GOT3 (cell line): ENCODE measurements around the gene SPTY2D1.
"Not testable (repeated sequence)": the region's sequence is repeated elsewhere in the genome, so short reads cannot be mapped to it uniquely, and the experiment has no call there.

Experiments
- DNase-seq: peaks from one replicate; lab custom pipeline; 2025; ENCODE audit warnings: mixed read lengths; lab: John Stamatoyannopoulos, UW

The SPTY2D1 gene, protein sequence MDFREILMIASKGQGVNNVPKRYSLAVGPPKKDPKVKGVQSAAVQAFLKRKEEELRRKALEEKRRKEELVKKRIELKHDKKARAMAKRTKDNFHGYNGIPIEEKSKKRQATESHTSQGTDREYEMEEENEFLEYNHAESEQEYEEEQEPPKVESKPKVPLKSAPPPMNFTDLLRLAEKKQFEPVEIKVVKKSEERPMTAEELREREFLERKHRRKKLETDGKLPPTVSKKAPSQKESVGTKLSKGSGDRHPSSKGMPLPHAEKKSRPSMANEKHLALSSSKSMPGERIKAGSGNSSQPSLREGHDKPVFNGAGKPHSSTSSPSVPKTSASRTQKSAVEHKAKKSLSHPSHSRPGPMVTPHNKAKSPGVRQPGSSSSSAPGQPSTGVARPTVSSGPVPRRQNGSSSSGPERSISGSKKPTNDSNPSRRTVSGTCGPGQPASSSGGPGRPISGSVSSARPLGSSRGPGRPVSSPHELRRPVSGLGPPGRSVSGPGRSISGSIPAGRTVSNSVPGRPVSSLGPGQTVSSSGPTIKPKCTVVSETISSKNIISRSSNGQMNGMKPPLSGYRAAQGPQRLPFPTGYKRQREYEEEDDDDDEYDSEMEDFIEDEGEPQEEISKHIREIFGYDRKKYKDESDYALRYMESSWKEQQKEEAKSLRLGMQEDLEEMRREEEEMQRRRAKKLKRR

DNA sequence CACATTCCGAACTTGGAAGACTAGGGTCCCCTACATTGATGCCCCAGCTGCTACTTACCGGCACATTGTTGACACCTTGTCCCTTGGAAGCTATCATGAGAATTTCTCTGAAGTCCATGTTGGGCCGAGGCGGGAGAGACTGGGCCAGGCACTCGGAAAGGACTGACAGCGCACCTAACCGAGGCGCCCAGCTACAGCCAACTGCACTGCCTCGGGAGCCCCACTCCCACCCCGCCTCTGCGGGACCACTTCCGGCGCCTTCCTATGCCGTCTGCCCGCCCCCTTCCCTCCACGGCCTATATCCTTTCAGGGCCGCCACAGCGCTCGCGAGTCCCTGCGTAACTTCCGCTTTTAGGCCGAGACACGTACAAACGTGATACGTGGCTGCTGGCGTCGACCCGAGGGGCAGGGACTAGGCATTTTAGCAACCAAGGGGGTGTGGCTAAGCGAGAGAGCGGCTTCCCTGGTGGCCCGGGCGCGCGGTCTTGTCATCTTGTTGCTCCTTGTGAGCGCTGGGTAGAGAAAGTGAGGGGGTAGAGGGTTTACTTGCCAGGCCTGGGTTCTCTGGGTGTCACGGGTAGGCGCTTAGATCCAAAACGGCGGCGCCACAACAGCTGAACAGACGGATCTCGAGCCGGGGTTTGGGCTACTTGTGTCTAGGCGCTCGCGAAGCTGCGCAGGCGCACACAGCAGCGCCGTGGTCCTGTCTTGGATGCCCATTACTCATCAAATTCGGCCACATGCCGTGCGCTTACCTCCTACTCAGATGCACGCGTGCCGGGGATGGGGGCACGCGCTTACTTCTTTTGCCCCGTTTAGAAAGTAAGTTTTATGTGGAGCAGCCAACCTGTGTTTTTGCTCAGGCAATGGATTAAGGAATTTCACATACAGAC lies at the start of gene SPTY2D1:
TSS of gene SPTY2D1 (minus strand) at position 203 of the 893 bp plus-strand sequence. CDS start at position 118, 85 bp downstream.
- peak; percentile 70 for DNase-seq

- DNase-seq: no peak
Observed at GRCh38 chr11:18682466-18682865, 48.3 kb upstream of the SPTY2D1 start.

DNA sequence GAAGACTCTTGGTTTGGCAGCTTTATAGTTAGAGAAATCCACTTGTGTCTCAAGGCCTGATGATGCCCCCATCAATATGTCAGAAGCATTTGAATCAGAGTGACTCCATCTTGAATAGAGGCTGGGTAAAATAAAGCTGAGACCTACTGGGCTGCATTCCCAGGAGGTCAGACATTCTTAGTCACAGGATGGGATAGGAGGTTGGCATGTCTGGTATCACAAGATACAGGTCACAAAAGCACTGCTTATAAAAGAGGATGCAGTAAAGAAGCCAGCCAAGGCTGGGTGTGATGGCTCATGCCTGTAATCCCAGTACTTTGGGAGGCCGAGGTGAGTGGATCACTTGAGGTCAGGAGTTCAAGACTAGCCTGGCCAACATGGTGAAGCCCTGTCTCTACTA lies 47.8 kb upstream of the SPTY2D1 start:
- not testable (repeated sequence) for DNase-seq

DNA sequence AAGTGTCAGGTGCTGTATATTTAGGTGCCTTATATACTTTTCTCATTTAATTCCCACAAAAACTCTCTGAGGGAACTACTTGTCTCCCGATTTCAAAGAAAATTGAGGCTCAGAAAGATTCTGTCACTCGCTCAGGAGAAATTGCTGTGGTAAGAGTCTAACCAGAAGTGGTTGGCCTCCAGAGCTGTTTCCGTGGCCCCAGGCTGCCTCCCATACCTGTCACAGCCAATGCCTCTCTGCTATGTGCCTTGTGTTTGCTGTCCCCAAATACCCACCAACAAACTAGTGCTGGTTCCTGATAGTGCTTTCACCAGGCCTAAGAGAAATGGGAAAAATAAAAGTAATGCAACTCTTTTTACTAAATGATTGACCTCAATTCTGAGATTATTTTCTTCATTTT lies 43.4 kb upstream of the SPTY2D1 start:
- DNase-seq: no peak

DNA sequence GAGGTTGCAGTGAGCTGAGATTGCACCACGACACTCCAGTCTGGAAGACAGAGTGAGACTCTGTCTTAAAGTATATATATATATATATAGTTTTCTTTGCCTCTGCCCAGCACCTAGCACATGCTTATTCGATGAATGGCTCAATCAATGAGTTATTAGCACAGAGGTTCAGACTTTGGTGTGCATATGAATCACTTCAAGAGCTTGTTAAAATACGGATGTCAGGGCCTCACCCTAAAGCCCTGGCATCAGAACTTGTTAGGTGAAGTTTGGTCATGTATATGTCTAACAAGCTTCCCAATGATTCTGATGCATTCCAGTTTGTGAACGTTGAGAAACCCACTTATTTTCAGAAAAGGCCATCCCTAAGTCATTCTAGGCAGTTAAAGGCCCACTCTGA lies 42.7 kb upstream of the SPTY2D1 start:
- no peak for DNase-seq

- not testable (repeated sequence) for DNase-seq
Observed at GRCh38 chr11:18672209-18672608, 38.1 kb upstream of the SPTY2D1 start.

DNA sequence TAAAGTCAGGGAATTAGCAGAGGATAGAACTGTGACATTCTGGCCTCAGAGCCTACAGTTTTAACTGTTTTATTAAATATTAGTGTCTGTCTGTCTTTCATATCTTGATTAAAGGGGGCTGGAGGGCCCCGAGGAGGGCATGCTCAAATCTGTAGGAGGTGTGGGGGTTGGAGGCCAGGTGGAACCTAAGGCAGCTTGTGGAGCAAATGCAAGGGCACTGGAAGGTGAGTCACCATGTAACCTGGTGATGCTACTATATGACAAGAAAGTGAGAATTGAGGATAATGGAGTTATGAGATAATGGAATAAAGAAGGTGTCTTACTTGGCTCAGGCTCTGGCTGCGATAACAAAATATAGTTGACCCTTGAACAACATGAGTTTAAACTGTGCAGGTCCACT lies 37.1 kb upstream of the SPTY2D1 start:
- no peak for DNase-seq

- no peak for DNase-seq
Observed at GRCh38 chr11:18669711-18670110, 35.6 kb upstream of the SPTY2D1 start.

DNA sequence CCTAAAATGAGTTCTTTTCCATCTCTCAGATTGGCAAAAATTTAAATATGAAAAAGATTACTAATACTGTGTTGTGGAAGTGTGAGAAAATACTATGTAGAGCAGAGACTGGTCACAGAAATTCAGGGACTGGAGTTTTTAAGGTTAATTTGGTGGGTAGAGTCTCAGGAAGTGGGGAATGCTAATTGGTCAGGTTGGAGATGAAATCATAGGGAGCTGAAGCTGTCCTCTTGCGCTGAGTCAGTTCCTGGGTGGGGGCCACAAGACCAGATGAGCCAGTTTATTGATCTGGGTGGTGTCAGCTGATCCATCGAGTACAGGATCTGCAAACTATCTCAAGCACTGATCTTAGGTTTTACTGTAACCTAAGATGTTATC lies 35.1 kb upstream of the SPTY2D1 start:
- DNase-seq: no peak

DNA sequence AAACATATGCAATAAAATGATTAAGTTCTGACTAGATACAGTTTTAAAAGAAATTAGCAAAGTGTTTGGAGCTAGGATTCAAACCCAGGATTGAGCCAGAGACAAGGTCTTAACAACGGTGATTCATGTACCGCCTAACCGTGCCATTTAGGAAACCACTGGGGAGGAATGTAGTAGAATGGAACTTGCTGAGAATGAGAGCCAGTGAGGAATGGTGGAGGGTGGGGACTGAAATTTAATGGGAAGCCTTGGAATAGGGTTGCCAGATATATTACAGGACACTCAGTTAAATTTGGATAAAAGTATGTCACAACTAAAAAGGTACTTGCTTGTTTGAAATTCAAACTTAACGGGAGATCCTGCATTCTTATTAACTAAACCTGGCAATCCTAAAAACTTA lies 34.0 kb upstream of the SPTY2D1 start:
- no peak for DNase-seq

- DNase-seq: not testable (repeated sequence)
Observed at GRCh38 chr11:18665353-18665872, 31.3 kb upstream of the SPTY2D1 start.

DNA sequence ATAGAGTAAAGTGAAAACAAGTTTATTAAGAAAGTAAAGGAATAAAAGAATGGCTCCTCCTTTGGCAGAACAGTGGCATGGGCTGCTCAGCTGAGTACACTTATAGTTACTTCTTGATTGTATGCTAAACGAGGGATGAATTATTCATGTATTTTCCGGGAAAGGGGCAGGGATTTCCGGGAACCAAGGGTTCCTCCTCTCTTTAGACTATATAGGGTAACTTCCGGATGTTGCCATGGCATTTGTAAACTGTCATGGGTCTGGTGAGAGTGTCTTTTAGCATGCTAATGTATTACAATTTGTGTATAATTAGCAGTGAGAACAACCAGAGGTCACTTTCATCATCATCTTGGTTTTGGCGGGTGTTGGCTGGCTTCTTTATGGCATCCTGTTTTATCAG lies 23.5 kb upstream of the SPTY2D1 start:
- no peak for DNase-seq

GRCh38 chr11:18650859-18651557 lies 16.9 kb upstream of the SPTY2D1 start:
- DNase-seq: no peak

GRCh38 chr11:18650353-18650752 lies 16.2 kb upstream of the SPTY2D1 start:
- no peak for DNase-seq

DNA sequence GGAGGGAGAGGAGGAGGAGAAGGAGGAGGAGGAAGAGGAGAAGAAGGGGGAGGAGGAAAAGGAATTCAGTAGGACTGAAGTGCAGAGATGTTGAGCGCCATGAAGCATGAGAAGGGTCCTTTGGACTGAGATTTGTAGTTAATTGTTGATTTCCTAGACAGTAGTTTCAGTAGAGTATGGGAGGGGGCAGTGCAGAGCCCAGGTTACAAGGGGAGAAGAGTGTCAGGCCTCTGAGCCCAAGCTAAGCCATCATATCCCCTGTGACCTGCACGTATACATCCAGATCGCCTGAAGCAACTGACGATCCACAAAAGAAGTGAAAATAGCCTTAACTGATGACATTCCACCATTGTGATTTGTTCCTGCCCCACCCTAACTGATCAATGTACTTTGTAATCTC lies 8.9 kb upstream of the SPTY2D1 start:
- DNase-seq: not testable (repeated sequence)

GRCh38 chr11:18641677-18642076 lies 7.5 kb upstream of the SPTY2D1 start:
- no peak for DNase-seq

- DNase-seq: no peak
Observed at GRCh38 chr11:18633256-18634139, 644 bp downstream of the SPTY2D1 start.

DNA sequence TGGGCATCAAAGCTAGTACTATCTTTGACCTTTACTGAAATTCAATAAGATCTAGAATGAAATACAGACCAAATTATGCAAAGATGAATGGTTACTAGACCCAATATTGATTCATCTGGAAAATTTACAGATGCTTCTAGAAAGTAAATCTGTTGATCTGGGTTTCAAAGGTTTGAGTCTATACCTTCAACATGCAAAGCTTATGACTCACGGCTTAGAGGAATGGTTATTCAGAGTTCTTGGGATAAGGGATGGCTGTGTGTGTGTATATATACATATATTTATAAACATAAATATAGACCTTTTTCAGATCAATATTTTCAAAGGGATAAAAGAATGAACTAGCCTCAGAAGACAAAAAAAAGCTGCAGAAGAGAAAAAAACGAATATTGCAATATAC lies 1.3 kb downstream of the SPTY2D1 start:
- no peak for DNase-seq

DNA sequence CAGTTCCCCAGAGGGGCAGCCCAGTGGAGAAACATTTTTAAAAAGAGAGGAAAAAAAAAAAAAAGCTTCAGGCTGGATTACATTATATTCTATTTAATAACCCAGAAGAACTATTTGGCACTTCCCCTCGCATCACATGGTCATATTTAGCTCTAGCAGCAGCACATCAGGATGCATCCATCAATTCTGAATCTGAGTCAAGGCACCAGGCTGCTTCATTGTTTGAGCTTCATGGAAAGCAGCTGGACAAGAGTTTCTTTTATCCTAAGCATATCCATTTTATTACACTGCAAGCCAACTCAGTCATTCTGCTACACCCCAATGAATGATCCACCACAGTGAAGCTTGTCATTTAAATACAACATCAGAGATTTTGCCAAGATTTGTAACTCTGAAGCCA lies 10.0 kb downstream of the SPTY2D1 start:
- no peak for DNase-seq

- no peak for DNase-seq
Observed at GRCh38 chr11:18623707-18624106, 10.4 kb downstream of the SPTY2D1 start.
